GM18519 (cell line): Measurements from ENCODE around the gene GPR176.

Experiments
- ATAC-seq: cut with Tn5 transposase; IDR thresholded peaks from one replicate; pipeline ENCODE4 v1.9.1; 2021; ENCODE audit warnings: mild to moderate bottlenecking, moderate library complexity; ENCODE audit not compliant: unreplicated experiment, low FRiP score

Gene GPR176

GRCh38 chr15:39860871-39861270, 59.2 kb downstream of the GPR176 start:
- ATAC-seq: no peak

GRCh38 chr15:39860200-39860599, 59.9 kb downstream of the GPR176 start:
- ATAC-seq: no peak

- ATAC-seq: no peak
These were observed 60.4 kb downstream of the GPR176 start for GRCh38 chr15:39859636-39860035.

GRCh38 chr15:39857132-39857531, 62.9 kb downstream of the GPR176 start:
- no peak for ATAC-seq

GRCh38 chr15:39856357-39856756, 63.7 kb downstream of the GPR176 start:
- ATAC-seq: no peak

- no peak for ATAC-seq
These were observed 64.7 kb downstream of the GPR176 start for GRCh38 chr15:39855400-39855799.

- no peak for ATAC-seq
These were observed 65.9 kb downstream of the GPR176 start for GRCh38 chr15:39854161-39854560.

GRCh38 chr15:39852250-39852649, 67.8 kb downstream of the GPR176 start:
- no peak for ATAC-seq

GRCh38 chr15:39851500-39852092, 68.5 kb downstream of the GPR176 start:
- ATAC-seq: no peak

GRCh38 chr15:39850436-39850835, 69.6 kb downstream of the GPR176 start:
- no peak for ATAC-seq

- no peak for ATAC-seq
These were observed 74.0 kb downstream of the GPR176 start for GRCh38 chr15:39846108-39846507.

GRCh38 chr15:39845582-39845981, 74.5 kb downstream of the GPR176 start:
- ATAC-seq: no peak

- ATAC-seq: no peak
These were observed 76.5 kb downstream of the GPR176 start for GRCh38 chr15:39843565-39843964.

- ATAC-seq: no peak
These were observed 82.6 kb downstream of the GPR176 start for GRCh38 chr15:39837454-39837853.

GRCh38 chr15:39835550-39835949, 84.5 kb downstream of the GPR176 start:
- ATAC-seq: no peak

- no peak for ATAC-seq
These were observed 85.8 kb downstream of the GPR176 start for GRCh38 chr15:39834256-39834655.

- no peak for ATAC-seq
These were observed 86.5 kb downstream of the GPR176 start for GRCh38 chr15:39833515-39833981.

GRCh38 chr15:39830166-39830565, 89.9 kb downstream of the GPR176 start:
- ATAC-seq: no peak

- no peak for ATAC-seq
These were observed 91.6 kb downstream of the GPR176 start for GRCh38 chr15:39828374-39828931.

GRCh38 chr15:39826975-39827374, 93.1 kb downstream of the GPR176 start:
- no peak for ATAC-seq

GRCh38 chr15:39823634-39824033, 96.4 kb downstream of the GPR176 start:
- ATAC-seq: no peak

- no peak for ATAC-seq
These were observed 99.9 kb downstream of the GPR176 start for GRCh38 chr15:39820050-39820602.
